ENCODE data around the gene PGA5. TPM values are rescaled to one million over a fixed set of nuclear protein-coding genes. Genes with fewer than 3 reads are reported as not detected.

The PGA5 gene
- total and polyA plus RNA-seq, 10 of the 15 experiments (the other 5 are each of a cell fraction or from before 2014, with no cell fraction given): not detected

GRCh38 chr11:61256710-61257482, 15.9 kb downstream of the PGA5 start (continued):
- TF ChIP-seq ZBTB40 (IDR thresholded peaks at IDR 0.05; ENCODE audit: borderline replicate concordance): no peak
- TF ChIP-seq NKRF (conservative IDR thresholded peaks at IDR 0.05): no peak
- no peak for TF ChIP-seq MTA2 (IDR thresholded peaks at IDR 0.05; ENCODE audit: low read depth)
- TF ChIP-seq CHD1 (IDR thresholded peaks at IDR 0.05; ENCODE audit: low read depth, low read length): no peak
